HG03442 (cell line): ENCODE data around the gene PKNOX1.
"Not testable (repeated sequence)": the region's sequence is repeated elsewhere in the genome, so short reads cannot be mapped to it uniquely, and the experiment has no call there.

Source experiments
- ATAC-seq: cut with Tn5 transposase; IDR thresholded peaks from one replicate; pipeline ENCODE4 v1.9.1; 2021; ENCODE audit warnings: mild to moderate bottlenecking, moderate library complexity; ENCODE audit not compliant: unreplicated experiment

The PKNOX1 gene

GRCh38 chr21:42981862-42982261, 7.5 kb downstream of the PKNOX1 start:
- ATAC-seq = no peak

- ATAC-seq = no peak
Measured at GRCh38 chr21:42983103-42983502, 8.7 kb downstream of the PKNOX1 start.

- ATAC-seq = no peak
Measured at GRCh38 chr21:42983869-42984268, 9.5 kb downstream of the PKNOX1 start.

- ATAC-seq = no peak
Measured at GRCh38 chr21:42986125-42986783, 11.9 kb downstream of the PKNOX1 start.

GRCh38 chr21:42988236-42988965, 14.0 kb downstream of the PKNOX1 start:
- ATAC-seq = no peak

GRCh38 chr21:42989370-42989769, 15.0 kb downstream of the PKNOX1 start:
- ATAC-seq = not testable (repeated sequence)

GRCh38 chr21:42989816-42990650, 15.7 kb downstream of the PKNOX1 start:
- ATAC-seq = no peak

- ATAC-seq = no peak
Measured at GRCh38 chr21:42991992-42992740, 17.8 kb downstream of the PKNOX1 start.

GRCh38 chr21:42993051-42993712, 18.8 kb downstream of the PKNOX1 start:
- ATAC-seq = no peak

GRCh38 chr21:42997053-42997452, 22.7 kb downstream of the PKNOX1 start:
- no peak for ATAC-seq

- ATAC-seq = not testable (repeated sequence)
Measured at GRCh38 chr21:42997983-42998382, 23.6 kb downstream of the PKNOX1 start.

GRCh38 chr21:42999152-42999551, 24.8 kb downstream of the PKNOX1 start:
- ATAC-seq = not testable (repeated sequence)

GRCh38 chr21:43000041-43000440, 25.7 kb downstream of the PKNOX1 start:
- ATAC-seq = not testable (repeated sequence)

GRCh38 chr21:43001316-43001715, 27.0 kb downstream of the PKNOX1 start:
- no peak for ATAC-seq

GRCh38 chr21:43004926-43005325, 30.6 kb downstream of the PKNOX1 start:
- no peak for ATAC-seq

- no peak for ATAC-seq
Measured at GRCh38 chr21:43005635-43006034, 31.3 kb downstream of the PKNOX1 start.

GRCh38 chr21:43006051-43006873, 31.9 kb downstream of the PKNOX1 start:
- ATAC-seq = not testable (repeated sequence)

- ATAC-seq = no peak
Measured at GRCh38 chr21:43006874-43007208, 32.5 kb downstream of the PKNOX1 start.

GRCh38 chr21:43012596-43012995, 38.2 kb downstream of the PKNOX1 start:
- ATAC-seq = no peak
